A673 (cell line): Measurements from ENCODE around the gene CENPF.

Experiments used
- EZH2 ChIP-seq: fragments of 200-600 bp; sonication (generic); IDR thresholded peaks from 2 replicates; pipeline ENCODE4 v1.6.1; 2017; ENCODE audit warnings: borderline replicate concordance, low read depth, mild to moderate bottlenecking, mixed read lengths, antibody characterized with exemption, low read length; ENCODE audit not compliant: poor library complexity, severe bottlenecking
- TF ChIP-seq, protein P1 (sequence below): fragments of 300-800, 200-600 bp; sonication (generic); conservative IDR thresholded peaks from 2 replicates; pipeline ENCODE4 v1.5.1; 2017; ENCODE audit warnings: low read depth, mild to moderate bottlenecking, antibody characterized with exemption, low read length, moderate library complexity, mixed read lengths

- TF ChIP-seq, protein P1, sequence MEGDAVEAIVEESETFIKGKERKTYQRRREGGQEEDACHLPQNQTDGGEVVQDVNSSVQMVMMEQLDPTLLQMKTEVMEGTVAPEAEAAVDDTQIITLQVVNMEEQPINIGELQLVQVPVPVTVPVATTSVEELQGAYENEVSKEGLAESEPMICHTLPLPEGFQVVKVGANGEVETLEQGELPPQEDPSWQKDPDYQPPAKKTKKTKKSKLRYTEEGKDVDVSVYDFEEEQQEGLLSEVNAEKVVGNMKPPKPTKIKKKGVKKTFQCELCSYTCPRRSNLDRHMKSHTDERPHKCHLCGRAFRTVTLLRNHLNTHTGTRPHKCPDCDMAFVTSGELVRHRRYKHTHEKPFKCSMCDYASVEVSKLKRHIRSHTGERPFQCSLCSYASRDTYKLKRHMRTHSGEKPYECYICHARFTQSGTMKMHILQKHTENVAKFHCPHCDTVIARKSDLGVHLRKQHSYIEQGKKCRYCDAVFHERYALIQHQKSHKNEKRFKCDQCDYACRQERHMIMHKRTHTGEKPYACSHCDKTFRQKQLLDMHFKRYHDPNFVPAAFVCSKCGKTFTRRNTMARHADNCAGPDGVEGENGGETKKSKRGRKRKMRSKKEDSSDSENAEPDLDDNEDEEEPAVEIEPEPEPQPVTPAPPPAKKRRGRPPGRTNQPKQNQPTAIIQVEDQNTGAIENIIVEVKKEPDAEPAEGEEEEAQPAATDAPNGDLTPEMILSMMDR = no peak
- no peak for TF ChIP-seq EZH2
Measured at GRCh38 chr1:214588963-214589597, 13.9 kb upstream of the CENPF start.
